SIG-M5 (cell line): ENCODE results near the gene AFM.

ENCODE experiments used
- DNase-seq: peaks from one replicate; lab custom pipeline; 2025; lab: John Stamatoyannopoulos, UW

The AFM gene

GRCh38 chr4:73451404-73451803 is 30.1 kb upstream of the AFM start:
- no peak for DNase-seq

GRCh38 chr4:73451981-73452747 is 29.4 kb upstream of the AFM start:
- DNase-seq: no peak

GRCh38 chr4:73452953-73453700 is 28.4 kb upstream of the AFM start:
- DNase-seq: no peak

- no peak for DNase-seq
These were observed 27.9 kb upstream of the AFM start for GRCh38 chr4:73453701-73454005.

GRCh38 chr4:73454920-73455319 is 26.6 kb upstream of the AFM start:
- no peak for DNase-seq

GRCh38 chr4:73456177-73457022 is 25.1 kb upstream of the AFM start:
- no peak for DNase-seq

- no peak for DNase-seq
These were observed 23.1 kb upstream of the AFM start for GRCh38 chr4:73458184-73459047.

GRCh38 chr4:73459048-73459421 is 22.5 kb upstream of the AFM start:
- no peak for DNase-seq

- no peak for DNase-seq
These were observed 20.5 kb upstream of the AFM start for GRCh38 chr4:73460913-73461522.

GRCh38 chr4:73468170-73468569 is 13.4 kb upstream of the AFM start:
- no peak for DNase-seq

GRCh38 chr4:73470728-73471127 is 10.8 kb upstream of the AFM start:
- DNase-seq: no peak

GRCh38 chr4:73477176-73477575 is 4.4 kb upstream of the AFM start:
- DNase-seq: no peak

- no peak for DNase-seq
These were observed 2.2 kb upstream of the AFM start for GRCh38 chr4:73479323-73479722.

GRCh38 chr4:73485085-73485484 is 3.5 kb downstream of the AFM start:
- DNase-seq: no peak

- no peak for DNase-seq
These were observed 4.1 kb downstream of the AFM start for GRCh38 chr4:73485596-73485995.

- no peak for DNase-seq
These were observed 5.0 kb downstream of the AFM start for GRCh38 chr4:73486497-73486896.

GRCh38 chr4:73487233-73487632 is 5.7 kb downstream of the AFM start:
- DNase-seq: no peak

GRCh38 chr4:73499996-73500765 is 18.6 kb downstream of the AFM start:
- DNase-seq: no peak

GRCh38 chr4:73501664-73502265 is 20.2 kb downstream of the AFM start:
- no peak for DNase-seq

- DNase-seq: no peak
These were observed 24.0 kb downstream of the AFM start for GRCh38 chr4:73505567-73505966.
